GM23338 (cell line): ENCODE measurements around the gene C10orf53. TPM values are rescaled to one million over a fixed set of nuclear protein-coding genes. Genes with fewer than 3 reads are reported as not detected.

Experiments used
- EZH2 ChIP-seq: fragments of 200-600 bp; sonication (generic); IDR thresholded peaks from one replicate; pipeline ENCODE4 v1.8.0; 2017; ENCODE audit warnings: antibody characterized with exemption, mild to moderate bottlenecking, low read depth; ENCODE audit not compliant: unreplicated experiment
- EZH2phosphoT487 ChIP-seq: fragments of 200-600 bp; sonication (generic); IDR thresholded peaks from one replicate; pipeline ENCODE4 v1.8.1; 2018; ENCODE audit warnings: antibody characterized with exemption; ENCODE audit not compliant: unreplicated experiment
- JUNB ChIP-seq: IDR thresholded peaks from one replicate; pipeline ENCODE4 v1.6.1; 2016; ENCODE audit warnings: antibody characterized with exemption; ENCODE audit not compliant: unreplicated experiment
- NANOG ChIP-seq: IDR thresholded peaks from 2 replicates; pipeline ENCODE4 v1.6.1; 2016; ENCODE audit warnings: antibody characterized with exemption, borderline replicate concordance
- STAT1 ChIP-seq: IDR thresholded peaks from one replicate; pipeline ENCODE4 v1.6.1; 2016; ENCODE audit warnings: antibody characterized with exemption; ENCODE audit not compliant: unreplicated experiment
- ZNF114 ChIP-seq: fragments of 250-450 bp; sonication (Bioruptor Pico); IDR thresholded peaks from 2 replicates; pipeline ENCODE4 v1.5.0; 2020; ENCODE audit warnings: mild to moderate bottlenecking, moderate library complexity
- ZNF331 ChIP-seq: fragments of 250-450 bp; sonication (Bioruptor Pico); IDR thresholded peaks from 2 replicates; pipeline ENCODE4 v1.5.0; 2020; ENCODE audit warnings: low read depth, mild to moderate bottlenecking, moderate library complexity
- polyA plus RNA-seq: library from polyadenylated mRNA; unstranded; fragments of >200 nt; fragmentation: Nextera tagmentation; extraction: Ambion mirVana; gene quantifications from 2 replicates; pipeline ENCODE4 v1.2.1, GENCODE V29; 2016
- total RNA-seq: library from RNA; depleted of rRNA; stranded (reverse); fragments of >200 nt; shearing (Covaris generic); gene quantifications from 2 replicates; pipeline ENCODE4 v1.2.3, GENCODE V29; 2014
- TF ChIP-seq, protein P1 (sequence below): IDR thresholded peaks from one replicate; pipeline ENCODE4 v1.6.1; 2018; ENCODE audit warnings: antibody characterized with exemption; ENCODE audit not compliant: unreplicated experiment
- TF ChIP-seq, protein P2 (sequence below): fragments of 250-450 bp; sonication (Bioruptor Pico); IDR thresholded peaks from 2 replicates; pipeline ENCODE4 v1.5.0; 2020; ENCODE audit warnings: mild to moderate bottlenecking, moderate library complexity

The C10orf53 gene
- total and polyA plus RNA-seq, 2 experiments from 2014 or later, result not detected

DNA sequence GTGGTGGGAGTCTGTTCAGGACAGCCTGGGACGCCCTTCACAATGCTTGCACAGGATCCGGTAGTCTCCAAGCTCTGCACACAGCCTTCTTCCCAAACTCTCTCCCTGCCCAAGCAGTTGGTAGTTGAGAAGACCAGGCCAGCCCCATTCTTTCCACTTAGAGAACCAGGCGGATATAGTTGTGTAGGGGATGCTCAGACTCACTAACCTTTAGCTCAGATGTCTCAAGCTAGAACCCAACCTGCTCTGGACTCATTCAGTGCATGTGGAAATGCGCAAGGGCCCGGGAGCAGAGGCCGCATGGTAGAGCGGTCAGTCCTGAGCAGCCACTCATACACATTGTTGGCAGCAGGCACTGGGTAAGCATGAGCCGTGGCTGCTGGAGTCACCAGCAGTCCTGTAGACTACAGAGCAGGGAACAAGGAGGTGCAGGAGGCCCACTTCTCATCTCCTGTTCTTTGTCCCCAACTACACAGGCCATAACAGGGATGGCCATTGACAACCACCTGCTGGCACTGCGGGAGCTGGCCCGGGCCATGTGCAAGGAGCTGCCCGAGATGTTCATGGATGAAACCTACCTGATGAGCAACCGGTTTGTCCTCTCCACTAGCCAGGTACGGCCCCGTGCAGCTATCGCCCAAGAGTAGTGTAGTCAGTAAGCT, 17.2 kb upstream of the C10orf53 start (continued):
- TF ChIP-seq, protein P1, sequence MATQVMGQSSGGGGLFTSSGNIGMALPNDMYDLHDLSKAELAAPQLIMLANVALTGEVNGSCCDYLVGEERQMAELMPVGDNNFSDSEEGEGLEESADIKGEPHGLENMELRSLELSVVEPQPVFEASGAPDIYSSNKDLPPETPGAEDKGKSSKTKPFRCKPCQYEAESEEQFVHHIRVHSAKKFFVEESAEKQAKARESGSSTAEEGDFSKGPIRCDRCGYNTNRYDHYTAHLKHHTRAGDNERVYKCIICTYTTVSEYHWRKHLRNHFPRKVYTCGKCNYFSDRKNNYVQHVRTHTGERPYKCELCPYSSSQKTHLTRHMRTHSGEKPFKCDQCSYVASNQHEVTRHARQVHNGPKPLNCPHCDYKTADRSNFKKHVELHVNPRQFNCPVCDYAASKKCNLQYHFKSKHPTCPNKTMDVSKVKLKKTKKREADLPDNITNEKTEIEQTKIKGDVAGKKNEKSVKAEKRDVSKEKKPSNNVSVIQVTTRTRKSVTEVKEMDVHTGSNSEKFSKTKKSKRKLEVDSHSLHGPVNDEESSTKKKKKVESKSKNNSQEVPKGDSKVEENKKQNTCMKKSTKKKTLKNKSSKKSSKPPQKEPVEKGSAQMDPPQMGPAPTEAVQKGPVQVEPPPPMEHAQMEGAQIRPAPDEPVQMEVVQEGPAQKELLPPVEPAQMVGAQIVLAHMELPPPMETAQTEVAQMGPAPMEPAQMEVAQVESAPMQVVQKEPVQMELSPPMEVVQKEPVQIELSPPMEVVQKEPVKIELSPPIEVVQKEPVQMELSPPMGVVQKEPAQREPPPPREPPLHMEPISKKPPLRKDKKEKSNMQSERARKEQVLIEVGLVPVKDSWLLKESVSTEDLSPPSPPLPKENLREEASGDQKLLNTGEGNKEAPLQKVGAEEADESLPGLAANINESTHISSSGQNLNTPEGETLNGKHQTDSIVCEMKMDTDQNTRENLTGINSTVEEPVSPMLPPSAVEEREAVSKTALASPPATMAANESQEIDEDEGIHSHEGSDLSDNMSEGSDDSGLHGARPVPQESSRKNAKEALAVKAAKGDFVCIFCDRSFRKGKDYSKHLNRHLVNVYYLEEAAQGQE, result no peak
- TF ChIP-seq, protein P2, sequence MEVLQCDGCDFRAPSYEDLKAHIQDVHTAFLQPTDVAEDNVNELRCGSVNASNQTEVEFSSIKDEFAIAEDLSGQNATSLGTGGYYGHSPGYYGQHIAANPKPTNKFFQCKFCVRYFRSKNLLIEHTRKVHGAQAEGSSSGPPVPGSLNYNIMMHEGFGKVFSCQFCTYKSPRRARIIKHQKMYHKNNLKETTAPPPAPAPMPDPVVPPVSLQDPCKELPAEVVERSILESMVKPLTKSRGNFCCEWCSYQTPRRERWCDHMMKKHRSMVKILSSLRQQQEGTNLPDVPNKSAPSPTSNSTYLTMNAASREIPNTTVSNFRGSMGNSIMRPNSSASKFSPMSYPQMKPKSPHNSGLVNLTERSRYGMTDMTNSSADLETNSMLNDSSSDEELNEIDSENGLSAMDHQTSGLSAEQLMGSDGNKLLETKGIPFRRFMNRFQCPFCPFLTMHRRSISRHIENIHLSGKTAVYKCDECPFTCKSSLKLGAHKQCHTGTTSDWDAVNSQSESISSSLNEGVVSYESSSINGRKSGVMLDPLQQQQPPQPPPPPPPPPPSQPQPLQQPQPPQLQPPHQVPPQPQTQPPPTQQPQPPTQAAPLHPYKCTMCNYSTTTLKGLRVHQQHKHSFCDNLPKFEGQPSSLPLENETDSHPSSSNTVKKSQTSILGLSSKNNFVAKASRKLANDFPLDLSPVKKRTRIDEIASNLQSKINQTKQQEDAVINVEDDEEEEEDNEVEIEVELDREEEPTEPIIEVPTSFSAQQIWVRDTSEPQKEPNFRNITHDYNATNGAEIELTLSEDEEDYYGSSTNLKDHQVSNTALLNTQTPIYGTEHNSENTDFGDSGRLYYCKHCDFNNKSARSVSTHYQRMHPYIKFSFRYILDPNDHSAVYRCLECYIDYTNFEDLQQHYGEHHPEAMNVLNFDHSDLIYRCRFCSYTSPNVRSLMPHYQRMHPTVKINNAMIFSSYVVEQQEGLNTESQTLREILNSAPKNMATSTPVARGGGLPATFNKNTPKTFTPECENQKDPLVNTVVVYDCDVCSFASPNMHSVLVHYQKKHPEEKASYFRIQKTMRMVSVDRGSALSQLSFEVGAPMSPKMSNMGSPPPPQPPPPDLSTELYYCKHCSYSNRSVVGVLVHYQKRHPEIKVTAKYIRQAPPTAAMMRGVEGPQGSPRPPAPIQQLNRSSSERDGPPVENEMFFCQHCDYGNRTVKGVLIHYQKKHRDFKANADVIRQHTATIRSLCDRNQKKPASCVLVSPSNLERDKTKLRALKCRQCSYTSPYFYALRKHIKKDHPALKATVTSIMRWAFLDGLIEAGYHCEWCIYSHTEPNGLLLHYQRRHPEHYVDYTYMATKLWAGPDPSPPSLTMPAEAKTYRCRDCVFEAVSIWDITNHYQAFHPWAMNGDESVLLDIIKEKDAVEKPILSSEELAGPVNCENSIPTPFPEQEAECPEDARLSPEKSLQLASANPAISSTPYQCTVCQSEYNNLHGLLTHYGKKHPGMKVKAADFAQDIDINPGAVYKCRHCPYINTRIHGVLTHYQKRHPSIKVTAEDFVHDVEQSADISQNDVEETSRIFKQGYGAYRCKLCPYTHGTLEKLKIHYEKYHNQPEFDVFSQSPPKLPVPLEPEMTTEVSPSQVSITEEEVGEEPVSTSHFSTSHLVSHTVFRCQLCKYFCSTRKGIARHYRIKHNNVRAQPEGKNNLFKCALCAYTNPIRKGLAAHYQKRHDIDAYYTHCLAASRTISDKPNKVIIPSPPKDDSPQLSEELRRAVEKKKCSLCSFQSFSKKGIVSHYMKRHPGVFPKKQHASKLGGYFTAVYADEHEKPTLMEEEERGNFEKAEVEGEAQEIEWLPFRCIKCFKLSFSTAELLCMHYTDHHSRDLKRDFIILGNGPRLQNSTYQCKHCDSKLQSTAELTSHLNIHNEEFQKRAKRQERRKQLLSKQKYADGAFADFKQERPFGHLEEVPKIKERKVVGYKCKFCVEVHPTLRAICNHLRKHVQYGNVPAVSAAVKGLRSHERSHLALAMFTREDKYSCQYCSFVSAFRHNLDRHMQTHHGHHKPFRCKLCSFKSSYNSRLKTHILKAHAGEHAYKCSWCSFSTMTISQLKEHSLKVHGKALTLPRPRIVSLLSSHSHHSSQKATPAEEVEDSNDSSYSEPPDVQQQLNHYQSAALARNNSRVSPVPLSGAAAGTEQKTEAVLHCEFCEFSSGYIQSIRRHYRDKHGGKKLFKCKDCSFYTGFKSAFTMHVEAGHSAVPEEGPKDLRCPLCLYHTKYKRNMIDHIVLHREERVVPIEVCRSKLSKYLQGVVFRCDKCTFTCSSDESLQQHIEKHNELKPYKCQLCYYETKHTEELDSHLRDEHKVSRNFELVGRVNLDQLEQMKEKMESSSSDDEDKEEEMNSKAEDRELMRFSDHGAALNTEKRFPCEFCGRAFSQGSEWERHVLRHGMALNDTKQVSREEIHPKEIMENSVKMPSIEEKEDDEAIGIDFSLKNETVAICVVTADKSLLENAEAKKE (CRISPR knock-in tag), result no peak
- TF ChIP-seq ZNF114 (CRISPR knock-in tag) (no peak), EZH2phosphoT487 (no peak), EZH2 (no peak), NANOG (no peak), ZNF331 (CRISPR knock-in tag) (no peak), STAT1 (no peak), JUNB (no peak)
